ENCODE data around the gene CIP2A.

The CIP2A gene

GRCh38 chr3:108538083-108538482 is 51.2 kb downstream of the CIP2A start:
- DNase-seq (ENCODE audit: low read depth), result no peak
- no peak for TF ChIP-seq CTCF (IDR thresholded peaks at IDR 0.05; ENCODE audit: control insufficient read depth, insufficient read depth, low read depth, low read length, missing control alignments)
- no peak overlapping the region for H3K4me3 ChIP-seq (ENCODE audit: control insufficient read depth, low read depth, low read length)

- no peak for DNase-seq (ENCODE audit: low read depth)
- H3K4me3 ChIP-seq (ENCODE audit: control insufficient read depth, low read depth, low read length), result no peak overlapping the region
- no peak for TF ChIP-seq CTCF (IDR thresholded peaks at IDR 0.05; ENCODE audit: control insufficient read depth, insufficient read depth, low read depth, low read length, missing control alignments)
Measured at GRCh38 chr3:108528459-108529252, 60.6 kb downstream of the CIP2A start.

GRCh38 chr3:108527817-108528216 is 61.4 kb downstream of the CIP2A start:
- no peak for DNase-seq (ENCODE audit: low read depth)
- no peak for TF ChIP-seq CTCF (IDR thresholded peaks at IDR 0.05; ENCODE audit: control insufficient read depth, insufficient read depth, low read depth, low read length, missing control alignments)
- H3K4me3 ChIP-seq (ENCODE audit: control insufficient read depth, low read depth, low read length), result no peak overlapping the region

DNA sequence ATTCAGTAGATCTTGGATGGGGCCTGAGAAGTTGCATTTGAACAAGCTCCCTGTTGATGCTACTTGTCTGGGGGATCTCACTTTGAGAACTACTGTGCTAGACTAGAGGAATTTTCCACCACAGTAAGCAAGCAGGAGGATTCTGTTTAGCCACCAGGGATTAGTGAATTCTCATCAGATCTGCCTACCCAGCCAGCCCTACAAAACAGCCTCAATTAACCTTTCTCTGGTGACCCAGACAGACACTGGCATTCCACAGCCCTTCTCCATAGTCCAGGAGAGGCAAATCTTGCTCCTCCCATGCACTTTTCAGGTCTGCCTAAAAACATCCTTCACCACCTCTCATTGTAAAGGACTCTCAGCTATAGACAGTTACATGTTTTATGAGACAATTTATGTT is 62.1 kb downstream of the CIP2A start:
- TF ChIP-seq CTCF (IDR thresholded peaks at IDR 0.05; ENCODE audit: control insufficient read depth, insufficient read depth, low read depth, low read length, missing control alignments), result no peak
- no peak overlapping the region for H3K4me3 ChIP-seq (ENCODE audit: control insufficient read depth, low read depth, low read length)
- DNase-seq (ENCODE audit: low read depth), result no peak

- no peak for TF ChIP-seq CTCF (IDR thresholded peaks at IDR 0.05; ENCODE audit: control insufficient read depth, insufficient read depth, low read depth, low read length, missing control alignments)
- H3K4me3 ChIP-seq (ENCODE audit: control insufficient read depth, low read depth, low read length), result no peak overlapping the region
- no peak for DNase-seq (ENCODE audit: low read depth)
Measured at GRCh38 chr3:108525971-108526370, 63.3 kb downstream of the CIP2A start.

DNA sequence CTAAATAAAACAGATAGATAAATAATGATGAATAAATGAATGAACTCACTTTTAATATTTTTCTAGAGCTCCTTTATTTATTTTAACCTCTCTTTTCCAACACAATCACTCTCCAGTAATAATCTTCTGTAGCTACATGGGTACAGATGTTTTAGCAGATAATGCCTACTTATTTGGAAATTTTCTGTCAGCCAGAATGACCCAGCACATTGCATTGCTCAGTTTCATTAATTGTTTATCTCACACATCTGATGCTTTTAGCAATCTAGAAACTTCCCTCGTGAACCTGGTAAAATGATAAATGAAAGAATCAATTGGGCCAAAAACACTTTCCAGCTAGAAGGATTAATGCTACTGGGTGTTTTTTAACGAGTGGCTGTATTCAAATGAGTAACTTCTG is 64.0 kb downstream of the CIP2A start:
- TF ChIP-seq CTCF (IDR thresholded peaks at IDR 0.05; ENCODE audit: control insufficient read depth, insufficient read depth, low read depth, low read length, missing control alignments), result no peak
- no peak for DNase-seq (ENCODE audit: low read depth)

More for the DNA sequence above, 64.0 kb downstream of the CIP2A start:
- H3K4me3 ChIP-seq (ENCODE audit: control insufficient read depth, low read depth, low read length), result no peak overlapping the region
